ENCODE data around the gene FHDC1. TPM values are rescaled to one million over a fixed set of nuclear protein-coding genes. Genes with fewer than 3 reads are reported as not detected.

The FHDC1 gene
- total and polyA plus RNA-seq, 10 of the 15 experiments (the other 5 are each of a cell fraction or from before 2014, with no cell fraction given): 0.04 to 0.12 (median 0.06) TPM; not detected in 3

DNA sequence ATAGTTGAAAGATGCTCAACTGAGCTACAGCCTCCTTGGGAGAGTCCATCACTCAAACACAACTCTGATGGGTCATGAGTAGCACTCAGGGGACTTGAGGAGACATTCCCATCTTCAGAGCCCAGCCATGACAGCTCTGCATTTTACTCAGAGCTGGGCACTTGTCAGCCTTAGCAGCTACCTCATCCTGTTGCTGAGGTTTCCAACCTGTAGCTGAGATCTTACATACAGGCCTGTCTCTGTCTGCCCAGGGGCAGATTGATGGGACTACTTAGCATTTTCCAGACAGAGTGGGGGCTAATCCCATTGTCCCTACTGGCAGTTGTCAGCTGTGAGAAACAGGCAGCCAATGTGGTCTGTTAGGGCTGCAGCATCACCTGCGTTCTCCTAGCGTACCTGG lies 3.5 kb downstream of the FHDC1 start (continued):
- TF ChIP-seq, protein P1, sequence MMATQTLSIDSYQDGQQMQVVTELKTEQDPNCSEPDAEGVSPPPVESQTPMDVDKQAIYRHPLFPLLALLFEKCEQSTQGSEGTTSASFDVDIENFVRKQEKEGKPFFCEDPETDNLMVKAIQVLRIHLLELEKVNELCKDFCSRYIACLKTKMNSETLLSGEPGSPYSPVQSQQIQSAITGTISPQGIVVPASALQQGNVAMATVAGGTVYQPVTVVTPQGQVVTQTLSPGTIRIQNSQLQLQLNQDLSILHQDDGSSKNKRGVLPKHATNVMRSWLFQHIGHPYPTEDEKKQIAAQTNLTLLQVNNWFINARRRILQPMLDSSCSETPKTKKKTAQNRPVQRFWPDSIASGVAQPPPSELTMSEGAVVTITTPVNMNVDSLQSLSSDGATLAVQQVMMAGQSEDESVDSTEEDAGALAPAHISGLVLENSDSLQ (IDR thresholded peaks at IDR 0.05): no peak
- TF ChIP-seq POLR2AphosphoS5 (IDR thresholded peaks at IDR 0.05; ENCODE audit: low read length): no peak

GRCh38 chr4:152940461-152940860 lies 4.3 kb downstream of the FHDC1 start:
- no peak for FAIRE-seq
- ChIA-PET RAD21 (ENCODE audit: unreplicated experiment) (no interaction called here), SMC1A (ENCODE audit: uncharacterized antibody, unreplicated experiment) (no interaction called here), CTCF (interaction anchor here (0.9 to 1.0 kb wide), 2 partner anchors 28 to 143 kb away, joined by 3 read pairs; no protein-coding TSS in a partner anchor), POLR2A (interaction anchor here (0.9 kb wide), 1 partner anchor 10 kb away, joined by 3 read pairs; no protein-coding TSS in a partner anchor)
- no peaks in the 10 kb centered on the region for H3K36me3 ChIP-seq (ENCODE audit: control insufficient read depth in 2 of 2, insufficient read depth in 2 of 2, low read length in 1 of 2)
- no peak overlapping the region for H3K9ac ChIP-seq (ENCODE audit: control insufficient read depth, insufficient read depth, low read length)
- WGBS (ENCODE audit: insufficient coverage, insufficient replicate concordance, low lambda C conversion rate, missing lambda C conversion rate): 0% methylated on average over 2 of the region's 2 CpGs
- peaks cover 8 to 9% of the 10 kb centered on the region in 2 experiments for H3K27me3 ChIP-seq (replicated peaks in 1 of 2; ENCODE audit: control insufficient read depth in 2 of 2, insufficient read depth in 2 of 2, low read length in 1 of 2)
- peaks cover 8% of the 10 kb centered on the region for H3K4me1 ChIP-seq (ENCODE audit: control insufficient read depth, insufficient read depth, low read length)
- intact Hi-C loops (cut with micrococcal nuclease; ENCODE audit: unreplicated experiment) (no loop called here), in situ Hi-C loops (cut with MboI) (no loop called here)
- no peak overlapping the region for H2AFZ ChIP-seq (ENCODE audit: control insufficient read depth, low read depth, low read length)
- H3K9me3 ChIP-seq (replicated peaks; ENCODE audit: control insufficient read depth, insufficient read depth, low read length): no peaks in the 10 kb centered on the region
- BruUV-seq (replicated peaks): no TSS peak
- ATAC-seq: no peak
- no peak for DNase-seq (ENCODE audit: low read depth, low spot score)
- H3K4me3 ChIP-seq: no peak overlapping the region
- H3K4me2 ChIP-seq (ENCODE audit: control insufficient read depth, insufficient read depth): no peak overlapping the region
- no peaks in the 10 kb centered on the region for H3K79me2 ChIP-seq (ENCODE audit: control insufficient read depth, insufficient read depth, low read length)
- 0 out of 2 replicates have a peak, but pooled peaks cover 3% of the 10 kb centered on the region for H4K20me1 ChIP-seq (ENCODE audit: control insufficient read depth, insufficient read depth)
- TF ChIP-seq BRCA1 (IDR thresholded peaks at IDR 0.05; ENCODE audit: low read depth, low read length) (no peak), ZBED1 (IDR thresholded peaks at IDR 0.05; ENCODE audit: borderline replicate concordance) (no peak), SREBF1 (IDR thresholded peaks at IDR 0.05; ENCODE audit: low read length) (no peak), SMARCA5 (IDR thresholded peaks at IDR 0.05) (no peak), MEF2B (IDR thresholded peaks at IDR 0.05; ENCODE audit: partially characterized antibody, poor library complexity, severe bottlenecking) (no peak), BCL11A (IDR thresholded peaks at IDR 0.05; ENCODE audit: low read depth, low read length) (no peak), KAT2A (conservative IDR thresholded peaks at IDR 0.05; ENCODE audit: control insufficient read depth, low read depth, low read length) (no peak), ATF3 (IDR thresholded peaks at IDR 0.05; ENCODE audit: borderline replicate concordance, extremely low read depth, low read depth, low read length) (no peak), IKZF1 (conservative IDR thresholded peaks at IDR 0.05) (no peak), FOXK2 (IDR thresholded peaks at IDR 0.05) (no peak), SREBF2 (IDR thresholded peaks at IDR 0.05; ENCODE audit: low read length) (no peak)
- TF ChIP-seq, protein P2, sequence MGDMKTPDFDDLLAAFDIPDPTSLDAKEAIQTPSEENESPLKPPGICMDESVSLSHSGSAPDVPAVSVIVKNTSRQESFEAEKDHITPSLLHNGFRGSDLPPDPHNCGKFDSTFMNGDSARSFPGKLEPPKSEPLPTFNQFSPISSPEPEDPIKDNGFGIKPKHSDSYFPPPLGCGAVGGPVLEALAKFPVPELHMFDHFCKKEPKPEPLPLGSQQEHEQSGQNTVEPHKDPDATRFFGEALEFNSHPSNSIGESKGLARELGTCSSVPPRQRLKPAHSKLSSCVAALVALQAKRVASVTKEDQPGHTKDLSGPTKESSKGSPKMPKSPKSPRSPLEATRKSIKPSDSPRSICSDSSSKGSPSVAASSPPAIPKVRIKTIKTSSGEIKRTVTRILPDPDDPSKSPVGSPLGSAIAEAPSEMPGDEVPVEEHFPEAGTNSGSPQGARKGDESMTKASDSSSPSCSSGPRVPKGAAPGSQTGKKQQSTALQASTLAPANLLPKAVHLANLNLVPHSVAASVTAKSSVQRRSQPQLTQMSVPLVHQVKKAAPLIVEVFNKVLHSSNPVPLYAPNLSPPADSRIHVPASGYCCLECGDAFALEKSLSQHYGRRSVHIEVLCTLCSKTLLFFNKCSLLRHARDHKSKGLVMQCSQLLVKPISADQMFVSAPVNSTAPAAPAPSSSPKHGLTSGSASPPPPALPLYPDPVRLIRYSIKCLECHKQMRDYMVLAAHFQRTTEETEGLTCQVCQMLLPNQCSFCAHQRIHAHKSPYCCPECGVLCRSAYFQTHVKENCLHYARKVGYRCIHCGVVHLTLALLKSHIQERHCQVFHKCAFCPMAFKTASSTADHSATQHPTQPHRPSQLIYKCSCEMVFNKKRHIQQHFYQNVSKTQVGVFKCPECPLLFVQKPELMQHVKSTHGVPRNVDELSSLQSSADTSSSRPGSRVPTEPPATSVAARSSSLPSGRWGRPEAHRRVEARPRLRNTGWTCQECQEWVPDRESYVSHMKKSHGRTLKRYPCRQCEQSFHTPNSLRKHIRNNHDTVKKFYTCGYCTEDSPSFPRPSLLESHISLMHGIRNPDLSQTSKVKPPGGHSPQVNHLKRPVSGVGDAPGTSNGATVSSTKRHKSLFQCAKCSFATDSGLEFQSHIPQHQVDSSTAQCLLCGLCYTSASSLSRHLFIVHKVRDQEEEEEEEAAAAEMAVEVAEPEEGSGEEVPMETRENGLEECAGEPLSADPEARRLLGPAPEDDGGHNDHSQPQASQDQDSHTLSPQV (IDR thresholded peaks at IDR 0.05): no peak
- TF ChIP-seq, protein P3, sequence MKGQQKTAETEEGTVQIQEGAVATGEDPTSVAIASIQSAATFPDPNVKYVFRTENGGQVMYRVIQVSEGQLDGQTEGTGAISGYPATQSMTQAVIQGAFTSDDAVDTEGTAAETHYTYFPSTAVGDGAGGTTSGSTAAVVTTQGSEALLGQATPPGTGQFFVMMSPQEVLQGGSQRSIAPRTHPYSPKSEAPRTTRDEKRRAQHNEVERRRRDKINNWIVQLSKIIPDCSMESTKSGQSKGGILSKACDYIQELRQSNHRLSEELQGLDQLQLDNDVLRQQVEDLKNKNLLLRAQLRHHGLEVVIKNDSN (IDR thresholded peaks at IDR 0.05; ENCODE audit: borderline replicate concordance, extremely low read length, insufficient read depth, low read depth, low read length): no peak
- no peak overlapping the region for H3K27ac ChIP-seq (ENCODE audit: control insufficient read depth, insufficient read depth)
